HepG2 (cell line): ENCODE data around the gene SEPHS2. TPM values are rescaled to one million over a fixed set of nuclear protein-coding genes. Genes with fewer than 3 reads are reported as not detected.

Experiments used
- BCL6 ChIP-seq: IDR thresholded peaks from 2 replicates; pipeline ENCODE4 v1.6.1; 2016; ENCODE audit warnings: missing genetic modification reagents, missing compliant biosample characterization
- CCDC6 ChIP-seq: sonication (generic); formaldehyde crosslinking; IDR thresholded peaks from 2 replicates; pipeline ENCODE4 v1.8.1; 2022; ENCODE audit warnings: mild to moderate bottlenecking, missing genetic modification reagents, moderate library complexity
- FOXK1 ChIP-seq: sonication (generic); formaldehyde crosslinking; IDR thresholded peaks from 2 replicates; pipeline ENCODE4 v1.4.0; 2020; ENCODE audit warnings: low read depth, missing genetic modification reagents, borderline replicate concordance
- HES4 ChIP-seq: sonication (generic); formaldehyde crosslinking; IDR thresholded peaks from 2 replicates; pipeline ENCODE4 v1.9.0; 2021; ENCODE audit warnings: mild to moderate bottlenecking, missing genetic modification reagents, borderline replicate concordance
- IKZF1 ChIP-seq: fragments of 450-650 bp; IDR thresholded peaks from 2 replicates; pipeline ENCODE4 v1.7.1; 2016
- ISL2 ChIP-seq: sonication (generic); formaldehyde crosslinking; IDR thresholded peaks from 2 replicates; pipeline ENCODE4 v1.5.0; 2020; ENCODE audit warnings: missing genetic modification reagents
- KAT2B ChIP-seq: fragments of 150-350 bp; IDR thresholded peaks from 2 replicates; pipeline ENCODE4 v1.6.1; 2014; ENCODE audit warnings: low read depth, low read length, borderline replicate concordance
- MTA1 ChIP-seq: sonication (generic); formaldehyde crosslinking; IDR thresholded peaks from 2 replicates; pipeline ENCODE4 v1.4.0; 2020; ENCODE audit warnings: missing genetic modification reagents, mild to moderate bottlenecking, borderline replicate concordance
- MYNN ChIP-seq: sonication (generic); formaldehyde crosslinking; IDR thresholded peaks from 2 replicates; pipeline ENCODE4 v1.4.0; 2020; ENCODE audit warnings: mild to moderate bottlenecking, low read depth, missing genetic modification reagents
- POGZ ChIP-seq: sonication (generic); formaldehyde crosslinking; IDR thresholded peaks from 2 replicates; pipeline ENCODE4 v1.4.0; 2020; ENCODE audit warnings: mild to moderate bottlenecking, missing genetic modification reagents
- SIX4 ChIP-seq: sonication (generic); formaldehyde crosslinking; IDR thresholded peaks from 2 replicates; pipeline ENCODE4 v1.4.0; 2020; ENCODE audit warnings: missing genetic modification reagents
- ZBTB1 ChIP-seq: sonication (generic); formaldehyde crosslinking; IDR thresholded peaks from 2 replicates; pipeline ENCODE4 v1.4.0; 2020; ENCODE audit warnings: missing genetic modification reagents, borderline replicate concordance
- ZNF543 ChIP-seq: sonication (generic); formaldehyde crosslinking; IDR thresholded peaks from 2 replicates; pipeline ENCODE4 v1.4.0; 2020; ENCODE audit warnings: mild to moderate bottlenecking, missing genetic modification reagents
- ZNF552 ChIP-seq: sonication (generic); formaldehyde crosslinking; IDR thresholded peaks from 2 replicates; pipeline ENCODE4 v1.9.0; 2022; ENCODE audit warnings: missing genetic modification reagents, mild to moderate bottlenecking, borderline replicate concordance
- polyA plus RNA-seq, 8 experiments: library from polyadenylated mRNA; depleted of rRNA in 3 of 8; stranded (reverse) in 7 of 8; unstranded in 1 of 8; fragments of >200 nt; fragmentation: Illumina TruSeq in 4 of 8; extraction: Trizol in 4 of 8; gene quantifications; 2 replicates each; pipeline versions ENCODE4 v1.2.1 to v1.2.3, GENCODE V29; 2011 to 2016; ENCODE audit warnings: low read depth in 4 of 8, missing spikeins in 1 of 8, mixed read lengths in 1 of 8; ENCODE audit not compliant: insufficient read depth in 1 of 8
- total RNA-seq, 5 experiments: library from RNA; depleted of rRNA; stranded (reverse); fragments of >200 nt; fragmentation: Illumina TruSeq; extraction: Trizol; gene quantifications; 2 replicates each; pipeline ENCODE4 v1.2.3, GENCODE V29; 2016; ENCODE audit warnings: low read depth in 1 of 5
- TF ChIP-seq, protein P1 (sequence below): sonication (generic); formaldehyde crosslinking; IDR thresholded peaks from 2 replicates; pipeline ENCODE4 v1.5.1; 2020; ENCODE audit warnings: mild to moderate bottlenecking, moderate library complexity, missing genetic modification reagents
- TF ChIP-seq, protein P2 (sequence below): sonication (generic); formaldehyde crosslinking; IDR thresholded peaks from 2 replicates; pipeline ENCODE4 v1.5.0; 2020; ENCODE audit warnings: mild to moderate bottlenecking, missing genetic modification reagents, borderline replicate concordance
- TF ChIP-seq, protein P3 (sequence below): IDR thresholded peaks from 2 replicates; pipeline ENCODE4 v1.6.1; 2016; ENCODE audit warnings: missing biosample characterization, missing genetic modification reagents, low read depth
- TF ChIP-seq, protein P4 (sequence below): sonication (generic); formaldehyde crosslinking; IDR thresholded peaks from 2 replicates; pipeline ENCODE4 v1.9.0; 2021; ENCODE audit warnings: missing genetic modification reagents, mild to moderate bottlenecking, borderline replicate concordance
- TF ChIP-seq, protein P5 (sequence below): sonication (generic); formaldehyde crosslinking; IDR thresholded peaks from 2 replicates; pipeline ENCODE4 v1.9.0; 2022; ENCODE audit warnings: low read depth, missing genetic modification reagents

SEPHS2 gene
- total and polyA plus RNA-seq, 2 of the 13 experiments (the other 11 are each of a cell fraction or from before 2014, with no cell fraction given), result 20.7 to 127 TPM

DNA sequence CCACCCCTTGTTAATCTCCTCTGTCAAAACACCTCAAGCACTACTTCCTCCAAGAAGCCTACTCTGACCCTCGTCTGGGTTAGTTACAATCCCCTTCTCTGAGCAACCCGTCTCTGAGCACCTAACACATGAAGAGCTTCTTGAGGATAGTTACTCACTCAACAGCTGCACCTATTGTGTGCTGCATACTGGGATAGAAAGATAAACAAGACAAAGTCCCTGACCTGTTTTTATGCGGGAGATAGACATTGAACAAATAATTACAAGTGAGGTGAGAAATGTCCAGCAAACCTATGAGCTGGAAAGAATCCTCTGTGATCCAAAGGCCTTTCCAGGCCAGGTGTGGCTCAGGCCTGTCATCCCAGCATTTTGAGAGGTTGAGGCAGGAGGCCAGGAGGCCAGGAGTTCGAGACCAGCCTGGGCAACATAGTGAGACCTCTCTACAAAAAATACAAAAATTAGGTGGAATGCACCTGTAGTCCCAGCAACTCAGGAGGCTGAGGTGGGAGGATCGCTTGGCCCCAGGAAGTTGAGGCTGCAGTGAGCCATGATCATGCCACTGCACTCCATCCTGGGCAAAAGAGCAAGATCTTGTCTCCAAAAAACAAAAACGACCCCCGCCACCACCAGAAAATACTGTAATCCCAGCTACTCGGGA, 43.8 kb downstream of the SEPHS2 start (continued):
- peak; percentile 74; the same call in 1 of the 2 replicates for TF ChIP-seq ZNF543 (CRISPR knock-in tag)
- TF ChIP-seq, protein P1, sequence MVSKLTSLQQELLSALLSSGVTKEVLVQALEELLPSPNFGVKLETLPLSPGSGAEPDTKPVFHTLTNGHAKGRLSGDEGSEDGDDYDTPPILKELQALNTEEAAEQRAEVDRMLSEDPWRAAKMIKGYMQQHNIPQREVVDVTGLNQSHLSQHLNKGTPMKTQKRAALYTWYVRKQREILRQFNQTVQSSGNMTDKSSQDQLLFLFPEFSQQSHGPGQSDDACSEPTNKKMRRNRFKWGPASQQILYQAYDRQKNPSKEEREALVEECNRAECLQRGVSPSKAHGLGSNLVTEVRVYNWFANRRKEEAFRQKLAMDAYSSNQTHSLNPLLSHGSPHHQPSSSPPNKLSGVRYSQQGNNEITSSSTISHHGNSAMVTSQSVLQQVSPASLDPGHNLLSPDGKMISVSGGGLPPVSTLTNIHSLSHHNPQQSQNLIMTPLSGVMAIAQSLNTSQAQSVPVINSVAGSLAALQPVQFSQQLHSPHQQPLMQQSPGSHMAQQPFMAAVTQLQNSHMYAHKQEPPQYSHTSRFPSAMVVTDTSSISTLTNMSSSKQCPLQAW (CRISPR knock-in tag), result peak; percentile 83
- peak; percentile 78 for TF ChIP-seq BCL6
- no peak for TF ChIP-seq HES4 (CRISPR knock-in tag)
- TF ChIP-seq ZBTB1 (CRISPR knock-in tag), result no peak
- 0 out of 2 replicates have a peak, but pooled peaks have one; percentile 19 for TF ChIP-seq SIX4 (CRISPR knock-in tag)
- TF ChIP-seq ZNF552 (CRISPR knock-in tag), result 0 out of 2 replicates have a peak, but pooled peaks have one; percentile 41
- TF ChIP-seq, protein P2, sequence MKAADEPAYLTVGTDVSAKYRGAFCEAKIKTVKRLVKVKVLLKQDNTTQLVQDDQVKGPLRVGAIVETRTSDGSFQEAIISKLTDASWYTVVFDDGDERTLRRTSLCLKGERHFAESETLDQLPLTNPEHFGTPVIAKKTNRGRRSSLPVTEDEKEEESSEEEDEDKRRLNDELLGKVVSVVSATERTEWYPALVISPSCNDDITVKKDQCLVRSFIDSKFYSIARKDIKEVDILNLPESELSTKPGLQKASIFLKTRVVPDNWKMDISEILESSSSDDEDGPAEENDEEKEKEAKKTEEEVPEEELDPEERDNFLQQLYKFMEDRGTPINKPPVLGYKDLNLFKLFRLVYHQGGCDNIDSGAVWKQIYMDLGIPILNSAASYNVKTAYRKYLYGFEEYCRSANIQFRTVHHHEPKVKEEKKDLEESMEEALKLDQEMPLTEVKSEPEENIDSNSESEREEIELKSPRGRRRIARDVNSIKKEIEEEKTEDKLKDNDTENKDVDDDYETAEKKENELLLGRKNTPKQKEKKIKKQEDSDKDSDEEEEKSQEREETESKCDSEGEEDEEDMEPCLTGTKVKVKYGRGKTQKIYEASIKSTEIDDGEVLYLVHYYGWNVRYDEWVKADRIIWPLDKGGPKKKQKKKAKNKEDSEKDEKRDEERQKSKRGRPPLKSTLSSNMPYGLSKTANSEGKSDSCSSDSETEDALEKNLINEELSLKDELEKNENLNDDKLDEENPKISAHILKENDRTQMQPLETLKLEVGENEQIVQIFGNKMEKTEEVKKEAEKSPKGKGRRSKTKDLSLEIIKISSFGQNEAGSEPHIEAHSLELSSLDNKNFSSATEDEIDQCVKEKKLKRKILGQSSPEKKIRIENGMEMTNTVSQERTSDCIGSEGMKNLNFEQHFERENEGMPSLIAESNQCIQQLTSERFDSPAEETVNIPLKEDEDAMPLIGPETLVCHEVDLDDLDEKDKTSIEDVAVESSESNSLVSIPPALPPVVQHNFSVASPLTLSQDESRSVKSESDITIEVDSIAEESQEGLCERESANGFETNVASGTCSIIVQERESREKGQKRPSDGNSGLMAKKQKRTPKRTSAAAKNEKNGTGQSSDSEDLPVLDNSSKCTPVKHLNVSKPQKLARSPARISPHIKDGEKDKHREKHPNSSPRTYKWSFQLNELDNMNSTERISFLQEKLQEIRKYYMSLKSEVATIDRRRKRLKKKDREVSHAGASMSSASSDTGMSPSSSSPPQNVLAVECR (CRISPR knock-in tag), result peak; percentile 61
- 0 out of 2 replicates have a peak, but pooled peaks have one; percentile 23 for TF ChIP-seq MTA1
- peak; percentile 91; the same call in 1 of the 2 replicates for TF ChIP-seq FOXK1 (CRISPR knock-in tag)
- TF ChIP-seq CCDC6 (CRISPR knock-in tag), result no peak
- TF ChIP-seq, protein P3, sequence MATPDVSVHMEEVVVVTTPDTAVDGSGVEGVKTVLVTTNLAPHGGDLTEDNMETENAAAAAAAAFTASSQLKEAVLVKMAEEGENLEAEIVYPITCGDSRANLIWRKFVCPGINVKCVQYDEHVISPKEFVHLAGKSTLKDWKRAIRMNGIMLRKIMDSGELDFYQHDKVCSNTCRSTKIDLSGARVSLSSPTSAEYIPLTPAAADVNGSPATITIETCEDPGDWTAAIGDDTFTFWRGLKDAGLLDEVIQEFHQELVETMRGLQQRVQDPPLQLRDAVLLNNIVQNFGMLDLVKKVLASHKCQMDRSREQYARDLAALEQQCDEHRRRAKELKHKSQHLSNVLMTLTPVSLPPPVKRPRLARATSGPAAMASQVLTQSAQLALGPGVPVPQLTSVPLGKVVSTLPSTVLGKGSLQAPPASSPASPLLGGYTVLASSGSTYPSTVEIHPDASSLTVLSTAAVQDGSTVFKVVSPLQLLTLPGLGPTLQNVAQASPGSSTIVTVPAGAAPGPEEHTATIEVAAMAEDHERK (CRISPR knock-in tag), result 0 out of 2 replicates have a peak, but pooled peaks have one; percentile 14
- peak; percentile 65; the same call in 1 of the 2 replicates for TF ChIP-seq ISL2 (CRISPR knock-in tag)
- no peak for TF ChIP-seq KAT2B
- TF ChIP-seq, protein P4, sequence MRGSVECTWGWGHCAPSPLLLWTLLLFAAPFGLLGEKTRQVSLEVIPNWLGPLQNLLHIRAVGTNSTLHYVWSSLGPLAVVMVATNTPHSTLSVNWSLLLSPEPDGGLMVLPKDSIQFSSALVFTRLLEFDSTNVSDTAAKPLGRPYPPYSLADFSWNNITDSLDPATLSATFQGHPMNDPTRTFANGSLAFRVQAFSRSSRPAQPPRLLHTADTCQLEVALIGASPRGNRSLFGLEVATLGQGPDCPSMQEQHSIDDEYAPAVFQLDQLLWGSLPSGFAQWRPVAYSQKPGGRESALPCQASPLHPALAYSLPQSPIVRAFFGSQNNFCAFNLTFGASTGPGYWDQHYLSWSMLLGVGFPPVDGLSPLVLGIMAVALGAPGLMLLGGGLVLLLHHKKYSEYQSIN (CRISPR knock-in tag), result no peak
- no peak; the same call in 1 of the 2 replicates for TF ChIP-seq POGZ (CRISPR knock-in tag)
- TF ChIP-seq MYNN (CRISPR knock-in tag), result no peak
- TF ChIP-seq, protein P5, sequence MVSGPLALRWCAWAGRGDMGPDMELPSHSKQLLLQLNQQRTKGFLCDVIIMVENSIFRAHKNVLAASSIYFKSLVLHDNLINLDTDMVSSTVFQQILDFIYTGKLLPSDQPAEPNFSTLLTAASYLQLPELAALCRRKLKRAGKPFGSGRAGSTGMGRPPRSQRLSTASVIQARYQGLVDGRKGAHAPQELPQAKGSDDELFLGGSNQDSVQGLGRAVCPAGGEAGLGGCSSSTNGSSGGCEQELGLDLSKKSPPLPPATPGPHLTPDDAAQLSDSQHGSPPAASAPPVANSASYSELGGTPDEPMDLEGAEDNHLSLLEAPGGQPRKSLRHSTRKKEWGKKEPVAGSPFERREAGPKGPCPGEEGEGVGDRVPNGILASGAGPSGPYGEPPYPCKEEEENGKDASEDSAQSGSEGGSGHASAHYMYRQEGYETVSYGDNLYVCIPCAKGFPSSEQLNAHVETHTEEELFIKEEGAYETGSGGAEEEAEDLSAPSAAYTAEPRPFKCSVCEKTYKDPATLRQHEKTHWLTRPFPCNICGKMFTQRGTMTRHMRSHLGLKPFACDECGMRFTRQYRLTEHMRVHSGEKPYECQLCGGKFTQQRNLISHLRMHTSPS (CRISPR knock-in tag), result peak; percentile 21; the same call in 1 of the 2 replicates
- TF ChIP-seq IKZF1, result no peak
